Kidney (tissue), 14 donors: Measurements from ENCODE around the gene WDFY3. TPM values are rescaled to one million over a fixed set of nuclear protein-coding genes. Genes with fewer than 3 reads are reported as not detected.

ENCODE experiments used
- DNase-seq, 5 donors: peaks; one replicate each; pipeline ENCODE4 v3.0.0-alpha.2; 2013 to 2020
- FAIRE-seq: peaks from 2 replicates; lab custom pipeline; 2012; peaks lifted over from hg19 to GRCh38; lab: Jason Lieb, UNC
- H3K27ac ChIP-seq, 2 donors: one replicate each; pipeline ENCODE4 v1.7.0; 2013; ENCODE audit warnings: low read depth in 2 of 2, low read length in 2 of 2, inconsistent platforms in 1 of 2
- H3K27me3 ChIP-seq: one replicate; pipeline ENCODE4 v1.7.1; 2013; ENCODE audit warnings: low read length, inconsistent platforms; ENCODE audit not compliant: control insufficient read depth, insufficient read depth
- H3K36me3 ChIP-seq, 3 donors: one replicate each; pipeline versions ENCODE4 v1.7.0 to v1.7.1; 2013; ENCODE audit warnings: low read length in 3 of 3, control low read depth in 1 of 3, inconsistent platforms in 1 of 3; ENCODE audit not compliant: insufficient read depth in 3 of 3, control insufficient read depth in 2 of 3
- H3K4me1 ChIP-seq, 3 donors: one replicate each; pipeline versions ENCODE4 v1.7.0 to v1.7.1; 2013; ENCODE audit warnings: low read length in 3 of 3, inconsistent platforms in 1 of 3, low read depth in 1 of 3; ENCODE audit not compliant: control insufficient read depth in 2 of 3, insufficient read depth in 2 of 3
- H3K4me3 ChIP-seq, 3 donors: one replicate each; pipeline versions ENCODE4 v1.7.0 to v1.8.1; 2013; ENCODE audit warnings: low read length in 3 of 3, control low read depth in 1 of 3, inconsistent platforms in 1 of 3
- H3K9ac ChIP-seq, 3 donors: one replicate each; pipeline versions ENCODE4 v1.7.0 to v1.7.1; 2013; ENCODE audit warnings: low read length in 3 of 3, control low read depth in 1 of 3, inconsistent platforms in 1 of 3
- H3K9me3 ChIP-seq, 3 donors: one replicate each; pipeline versions ENCODE4 v1.7.0 to v1.7.1; 2013; ENCODE audit warnings: low read length in 3 of 3, control low read depth in 1 of 3, inconsistent platforms in 1 of 3; ENCODE audit not compliant: control insufficient read depth in 2 of 3, insufficient read depth in 1 of 3
- CTCF ChIP-seq: IDR thresholded peaks from 3 replicates; pipeline ENCODE4 v1.5.1; 2012; ENCODE audit warnings: mild to moderate bottlenecking, moderate library complexity, borderline replicate concordance; ENCODE audit not compliant: insufficient read depth; ENCODE audit errors: extremely low read depth
- intact Hi-C: fragments of 100-400 bp; cut with DNase I; formaldehyde crosslinking; loops from one replicate; pipeline ENCODE4 v1.11.1; 2022
- polyA plus RNA-seq: library from polyadenylated mRNA; stranded (reverse); fragments of 350-450 nt; fragmentation: Illumina TruSeq; extraction: RNeasy Lipid Tissue Mini Kit (QIAGEN cat#74804); gene quantifications from one replicate; pipeline ENCODE4 v1.2.3, GENCODE V29; 2014; ENCODE audit warnings: low read depth, low replicate concordance; ENCODE audit not compliant: insufficient read depth
- total RNA-seq: library from RNA; stranded (reverse); fragmentation: NEBNext Ultra II Directional; extraction: Animal tissue kit (Norgen Biotek cat#: 25700); gene quantifications from one replicate; pipeline ENCODE4 v1.2.1, GENCODE V29; 2021
- donor health status: control.
- donor health status: control.
- donor health status: control.
- donor health status: control.
- donor health status: control.
- donor health status: DM: yes; HTN: yes; CAD: no.
- donor health status: Normal renal cell carcinoma (clear cell type).

WDFY3 gene
- total and polyA plus RNA-seq, 2 donors from 2014 or later, result 9.4 to 151 TPM

DNA sequence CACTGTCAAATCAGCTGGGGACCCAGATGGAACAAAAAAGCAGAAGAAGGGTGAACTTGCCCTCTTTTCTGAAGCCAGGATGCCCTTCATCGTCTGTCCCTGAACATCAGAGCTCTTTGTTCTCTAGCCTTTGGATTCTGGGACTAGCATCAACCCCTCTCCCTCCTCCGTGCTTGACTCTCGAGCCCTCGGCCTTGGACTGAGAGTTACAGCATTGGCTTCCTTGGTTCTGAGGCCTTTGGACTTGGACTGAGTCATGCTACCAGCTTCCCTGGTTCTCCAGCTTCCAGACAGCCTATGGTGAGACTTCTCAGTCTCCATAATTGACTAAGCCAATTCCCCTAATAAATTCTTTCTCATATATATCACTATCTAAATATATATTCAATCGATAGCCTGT lies 38.4 kb downstream of the WDFY3 start:
- Histone ChIP-seq H3K4me1 (peaks cover 0 to 6% (median 2%) of the 10 kb centered on the region in 3 donors), H3K36me3 (peaks cover 0 to 7% (median 5%) of the 10 kb centered on the region in 3 donors), H3K9me3 (no peaks in the 10 kb centered on the region), H3K4me3 (no peak overlapping the region), H3K27me3 (no peaks in the 10 kb centered on the region), H3K9ac (no peak overlapping the region), H3K27ac (no peak overlapping the region)
- no peak for TF ChIP-seq CTCF
- FAIRE-seq (no peak), DNase-seq (no peak)
- intact Hi-C loops, result no loop called here

DNA sequence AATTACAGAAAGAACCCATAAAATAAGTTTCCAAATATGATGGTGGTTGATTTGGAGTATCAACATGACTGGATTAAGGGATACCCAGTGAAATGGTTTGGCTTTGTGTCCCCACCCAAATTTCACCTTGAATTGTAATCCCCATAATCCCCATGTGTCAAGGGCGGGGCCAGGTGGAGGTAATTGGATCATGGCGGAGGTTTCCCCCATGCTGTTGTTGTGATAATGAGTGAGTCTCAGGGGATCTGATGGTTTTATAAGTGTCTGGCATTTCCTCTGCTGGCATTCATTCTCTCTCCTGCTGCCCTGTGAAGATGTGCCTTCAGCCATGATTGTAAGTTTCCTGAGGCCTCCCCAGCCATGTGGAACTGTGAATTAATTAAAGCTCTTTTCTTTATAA lies 39.1 kb downstream of the WDFY3 start:
- intact Hi-C loops, result no loop called here
- Histone ChIP-seq H3K36me3 (peaks cover 0 to 7% (median 5%) of the 10 kb centered on the region in 3 donors), H3K27ac (no peak overlapping the region), H3K9me3 (no peaks in the 10 kb centered on the region), H3K4me3 (no peak overlapping the region), H3K9ac (no peak overlapping the region), H3K4me1 (peaks cover 0 to 6% (median 2%) of the 10 kb centered on the region in 3 donors), H3K27me3 (no peaks in the 10 kb centered on the region)
- DNase-seq, result no peak
- FAIRE-seq, result no peak
- no peak for TF ChIP-seq CTCF

GRCh38 chr4:84925558-84925957 lies 40.9 kb downstream of the WDFY3 start:
- DNase-seq, result no peak
- no peaks in the 10 kb centered on the region for H3K9me3 ChIP-seq
- H3K27me3 ChIP-seq, result no peaks in the 10 kb centered on the region
- no peak overlapping the region for H3K27ac ChIP-seq
- no peak for TF ChIP-seq CTCF
- H3K4me3 ChIP-seq, result no peak overlapping the region
- peaks cover 0 to 6% (median 2%) of the 10 kb centered on the region in 3 donors for H3K4me1 ChIP-seq
- peaks cover 0 to 7% (median 0%) of the 10 kb centered on the region in 3 donors for H3K36me3 ChIP-seq
- no peak overlapping the region for H3K9ac ChIP-seq
- FAIRE-seq, result no peak
- intact Hi-C loops, result no loop called here

- Histone ChIP-seq H3K9me3 (no peaks in the 10 kb centered on the region), H3K36me3 (peaks cover 0 to 7% (median 0%) of the 10 kb centered on the region in 3 donors), H3K27ac (no peak overlapping the region), H3K27me3 (no peaks in the 10 kb centered on the region), H3K4me1 (peaks cover 0 to 6% (median 2%) of the 10 kb centered on the region in 3 donors), H3K4me3 (no peak overlapping the region), H3K9ac (no peak overlapping the region)
- no peak for TF ChIP-seq CTCF
- intact Hi-C loops, result no loop called here
- FAIRE-seq (no peak), DNase-seq (peak in 2 of 5 donors; percentile 23 to 27)
Measured at GRCh38 chr4:84924434-84924833, 42.1 kb downstream of the WDFY3 start.
